Motor neuron (in vitro differentiated cells): ENCODE data around the gene PRSS50. TPM values are rescaled to one million over a fixed set of nuclear protein-coding genes. Genes with fewer than 3 reads are reported as not detected.

Experiments used
- ATAC-seq, 8 experiments: fragments of 200-7000 bp; cut with Tn5 transposase; replicated peaks in 6 of 8; 2 replicates each; pipeline ENCODE4 v1.8.0; 2021; ENCODE audit warnings: mild to moderate bottlenecking in 8 of 8, moderate library complexity in 8 of 8
- H3K27ac ChIP-seq, 2 donors: fragments of 250-450 bp; sonication (Bioruptor Pico); 2 replicates each; pipeline ENCODE4 v1.9.0; 2021; ENCODE audit warnings: antibody characterized with exemption in 2 of 2, mild to moderate bottlenecking in 2 of 2, moderate library complexity in 1 of 2
- H3K4me1 ChIP-seq, 2 donors: fragments of 250-450 bp; sonication (Bioruptor Pico); replicated peaks in 1 of 2; 2 replicates each; pipeline ENCODE4 v1.6.1; 2021; ENCODE audit warnings: antibody characterized with exemption in 2 of 2, mild to moderate bottlenecking in 2 of 2, moderate library complexity in 1 of 2
- H3K4me3 ChIP-seq, 5 donors: fragments of 250-450 bp; sonication (Bioruptor Pico); 2 replicates each; pipeline ENCODE4 v1.9.0; 2021; ENCODE audit warnings: antibody characterized with exemption in 5 of 5, mild to moderate bottlenecking in 5 of 5, moderate library complexity in 4 of 5
- WGBS, 10 experiments: fragments of 450-650 bp; shearing (Covaris generic); methylation state at CpG; one replicate each; pipeline ENCODE4 v1.0.0; 2022; 5-methylcytosine and 5-hydroxymethylcytosine counted together
- in situ Hi-C, 9 experiments: fragments of 400-800 bp; cut with MboI; loops; one replicate each; pipeline ENCODE4 v1.15.0; 2021; ENCODE audit warnings: low sequenced_read_pairs in 9 of 9, low pct_unique_long_range_greater_than_20kb in 2 of 9; ENCODE audit not compliant: unreplicated experiment in 9 of 9
- total RNA-seq, 8 experiments: library from RNA; unstranded; fragments of 300-600 nt; gene quantifications; 2 replicates each; pipeline versions ENCODE4 v1.2.3 to v1.2.4, GENCODE V29; 2022

PRSS50 gene
- total RNA-seq, 8 experiments from 2014 or later = 0.08 to 0.85 (median 0.24) TPM; not detected in 4

GRCh38 chr3:46676601-46677410 lies 40.9 kb downstream of the PRSS50 start:
- in situ Hi-C loops = no loop called here
- no peak overlapping the region for H3K4me3 ChIP-seq
- 73 to 100% (median 100%) methylated on average over 1 to 3 of the region's 16 CpGs; no CpG with 5 or more reads in 7 of the 10 experiments for WGBS, 10 experiments
- peaks cover 7 to 10% of the 10 kb centered on the region in 2 donors for H3K4me1 ChIP-seq
- ATAC-seq = peak in 7 of 8 experiments; percentile 6 to 54 (median 31)
- H3K27ac ChIP-seq = no peak overlapping the region

- 17 to 100% (median 80%) methylated on average over 1 to 3 of the region's 9 CpGs; no CpG with 5 or more reads in 5 of the 10 experiments for WGBS, 10 experiments
- ATAC-seq = peak in 2 of 8 experiments; percentile 11 to 25
- Histone ChIP-seq H3K27ac (no peak overlapping the region), H3K4me1 (peaks cover 7 to 10% of the 10 kb centered on the region in 2 donors), H3K4me3 (no peak overlapping the region)
- in situ Hi-C loops = no loop called here
Observed at GRCh38 chr3:46675843-46676567, 41.7 kb downstream of the PRSS50 start.

- Histone ChIP-seq H3K4me1 (peaks cover 7 to 10% of the 10 kb centered on the region in 2 donors), H3K27ac (no peak overlapping the region), H3K4me3 (no peak overlapping the region)
- no peak for ATAC-seq
- WGBS, 10 experiments = 67 to 100% (median 90%) methylated on average over 1 to 3 of the region's 6 CpGs; no CpG with 5 or more reads in 5 of the 10 experiments
- in situ Hi-C loops = no loop called here
Observed at GRCh38 chr3:46675426-46675825, 42.2 kb downstream of the PRSS50 start.

- Histone ChIP-seq H3K4me1 (peaks cover 7 to 10% of the 10 kb centered on the region in 2 donors), H3K4me3 (no peak overlapping the region), H3K27ac (no peak overlapping the region)
- WGBS, 10 experiments = 53 to 100% (median 89%) methylated on average over 1 to 9 of the region's 12 CpGs; no CpG with 5 or more reads in 1 of the 10 experiments
- in situ Hi-C loops = no loop called here
- ATAC-seq = no peak
Observed at GRCh38 chr3:46674031-46674845, 43.4 kb downstream of the PRSS50 start.

- no peak for ATAC-seq
- H3K4me1 ChIP-seq = peaks cover 7 to 13% of the 10 kb centered on the region in 2 donors
- H3K27ac ChIP-seq = no peak overlapping the region
- in situ Hi-C loops = no loop called here
- 17 to 80% (median 50%) methylated on average over 1 to 4 of the region's 10 CpGs; no CpG with 5 or more reads in 3 of the 10 experiments for WGBS, 10 experiments
- no peak overlapping the region for H3K4me3 ChIP-seq
Observed at GRCh38 chr3:46673151-46674030, 44.3 kb downstream of the PRSS50 start.

- no peak overlapping the region for H3K4me3 ChIP-seq
- ATAC-seq = no peak
- peaks cover 6 to 16% of the 10 kb centered on the region in 2 donors for H3K4me1 ChIP-seq
- WGBS, 10 experiments = 73% methylated on average over 4 of the region's 6 CpGs; no CpG with 5 or more reads in 9 of the 10 experiments
- in situ Hi-C loops = no loop called here
- H3K27ac ChIP-seq = no peak overlapping the region
Observed at GRCh38 chr3:46672349-46672695, 45.3 kb downstream of the PRSS50 start.

- no peak for ATAC-seq
- Histone ChIP-seq H3K4me1 (peaks cover 0 to 11% of the 10 kb centered on the region in 2 donors), H3K4me3 (no peak overlapping the region), H3K27ac (no peak overlapping the region)
- 48 to 93% (median 83%) methylated on average over 2 to 8 of the region's 25 CpGs; no CpG with 5 or more reads in 6 of the 10 experiments for WGBS, 10 experiments
- in situ Hi-C loops = no loop called here
Observed at GRCh38 chr3:46671541-46672348, 45.9 kb downstream of the PRSS50 start.

- H3K27ac ChIP-seq = no peak overlapping the region
- peaks cover 0 to 9% of the 10 kb centered on the region in 2 donors for H3K4me1 ChIP-seq
- no peak overlapping the region for H3K4me3 ChIP-seq
- in situ Hi-C loops = no loop called here
- 60 to 100% (median 92%) methylated on average over 1 to 2 of the region's 4 CpGs; no CpG with 5 or more reads in 5 of the 10 experiments for WGBS, 10 experiments
- ATAC-seq = peak in 1 of 8 experiments; percentile 16
Observed at GRCh38 chr3:46670891-46671427, 46.7 kb downstream of the PRSS50 start.

GRCh38 chr3:46670000-46670890 lies 47.4 kb downstream of the PRSS50 start:
- no peak for ATAC-seq
- 0 to 100% (median 64%) methylated on average over 1 to 4 of the region's 17 CpGs; no CpG with 5 or more reads in 5 of the 10 experiments for WGBS, 10 experiments
- H3K27ac ChIP-seq = no peak overlapping the region
- no peak overlapping the region for H3K4me3 ChIP-seq
- in situ Hi-C loops = no loop called here
- peaks cover 0 to 6% of the 10 kb centered on the region in 2 donors for H3K4me1 ChIP-seq

GRCh38 chr3:46669191-46669999 lies 48.3 kb downstream of the PRSS50 start:
- peak in 1 of 8 experiments; percentile 28 for ATAC-seq
- H3K4me3 ChIP-seq = no peak overlapping the region
- H3K4me1 ChIP-seq = peaks cover 3 to 8% of the 10 kb centered on the region in 2 donors
- 0 to 85% (median 40%) methylated on average over 1 to 5 of the region's 9 CpGs; no CpG with 5 or more reads in 3 of the 10 experiments for WGBS, 10 experiments
- in situ Hi-C loops = no loop called here
- no peak overlapping the region for H3K27ac ChIP-seq
